H1 (cell line): Measurements from ENCODE around the gene GRIK2. TPM values are rescaled to one million over a fixed set of nuclear protein-coding genes. Genes with fewer than 3 reads are reported as not detected.

Experiments used
- BRCA1 ChIP-seq: IDR thresholded peaks from 2 replicates; pipeline ENCODE4 v1.6.1; 2012; ENCODE audit warnings: low read depth, low read length, improper control_type of control experiment
- EP300 ChIP-seq, 2 experiments: IDR thresholded peaks; 1 replicate in 1 of 2; 2 replicates in 1 of 2; pipeline ENCODE4 v1.6.1; 2011 to 2012; ENCODE audit warnings: low read depth in 2 of 2, low read length in 2 of 2, mild to moderate bottlenecking in 2 of 2, borderline replicate concordance in 1 of 2, inconsistent platforms in 1 of 2, moderate library complexity in 1 of 2
- polyA plus RNA-seq, 7 experiments: library from polyadenylated mRNA; depleted of rRNA in 3 of 7; stranded (reverse) in 5 of 7; unstranded in 2 of 7; fragments of >200 nt in 5 of 7; fragments of 200-250 nt in 2 of 7; gene quantifications; 1 replicate in 5 of 7; 2 replicates in 1 of 7; 4 replicates in 1 of 7; pipeline versions ENCODE4 v1.2.1 to v1.2.3, GENCODE V29; 2011 to 2013; ENCODE audit warnings: missing spikeins in 2 of 7, mixed read lengths in 2 of 7
- total RNA-seq: library from RNA; stranded (reverse); fragmentation: NEBNext Ultra II Directional; extraction: Animal tissue kit (Norgen Biotek cat#: 25700); gene quantifications from 2 replicates; pipeline ENCODE4 v1.2.1, GENCODE V29; 2021

GRIK2 gene
- total and polyA plus RNA-seq, 2 of the 8 experiments (the other 6 are each of a cell fraction or from before 2014, with no cell fraction given), result 1.8 to 2.2 TPM

DNA sequence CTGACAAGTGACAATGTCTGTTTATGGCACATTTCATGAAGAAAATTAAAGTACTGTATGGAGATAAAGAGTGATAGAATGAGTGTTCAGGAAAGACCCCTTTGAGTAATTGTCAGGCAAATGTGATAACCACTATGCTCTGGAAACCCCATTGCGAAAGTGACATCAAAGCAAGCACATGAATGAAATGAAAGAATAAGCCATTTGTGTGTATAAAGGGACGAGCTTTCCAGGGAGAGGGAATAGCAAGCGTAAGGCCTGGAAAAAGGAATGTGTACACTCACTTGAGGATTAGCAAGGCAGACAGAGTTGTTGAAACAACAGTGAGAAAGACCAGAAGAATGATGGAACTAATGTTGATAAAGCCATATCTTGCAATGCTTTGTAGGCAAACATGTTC is 490.0 kb downstream of the GRIK2 start (continued):
- no peak for TF ChIP-seq EP300 (IDR thresholded peaks at IDR 0.05; ENCODE audit: borderline replicate concordance in 1 of 2, low read depth in 2 of 2, low read length in 2 of 2)
- TF ChIP-seq BRCA1, result no peak
